Mesenteric fat pad (tissue), 1 donor: ENCODE data around the gene LCNL1. TPM values are rescaled to one million over a fixed set of nuclear protein-coding genes. Genes with fewer than 3 reads are reported as not detected.

Source experiments
- DNase-seq: peaks from one replicate; pipeline ENCODE4 v3.0.0-alpha.2; 2020; ENCODE audit warnings: low spot score
- total RNA-seq: library from RNA; stranded (reverse); fragmentation: NEBNext Ultra II Directional; extraction: Animal tissue kit (Norgen Biotek cat#: 25700); gene quantifications from one replicate; pipeline ENCODE4 v1.2.1, GENCODE V29; 2021
- donor health status: DM: yes; HTN: yes; CAD: no.

The LCNL1 gene
- total RNA-seq, 1 donor from 2014 or later: 0.71 TPM

DNA sequence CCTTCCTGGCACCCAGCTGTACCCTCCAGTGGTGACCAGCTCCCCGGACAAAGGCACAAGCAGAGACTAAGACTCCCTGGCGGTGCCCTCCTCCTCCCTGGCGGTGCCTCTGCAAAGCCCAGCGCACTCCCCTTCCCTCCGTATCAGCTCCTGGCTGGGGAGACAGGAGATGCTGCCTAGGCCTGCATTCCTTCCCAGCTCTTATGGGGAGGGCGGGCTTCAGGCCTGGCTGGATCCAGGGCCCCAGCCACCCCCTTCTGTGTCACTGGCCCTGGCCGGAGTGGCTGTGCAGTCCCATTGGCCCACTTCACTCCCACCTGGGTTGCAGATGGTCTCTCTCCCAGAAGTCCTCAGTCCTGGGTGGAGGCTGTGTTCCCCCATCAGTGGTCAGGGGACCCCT is 24.3 kb upstream of the LCNL1 start:
- DNase-seq: no peak

DNA sequence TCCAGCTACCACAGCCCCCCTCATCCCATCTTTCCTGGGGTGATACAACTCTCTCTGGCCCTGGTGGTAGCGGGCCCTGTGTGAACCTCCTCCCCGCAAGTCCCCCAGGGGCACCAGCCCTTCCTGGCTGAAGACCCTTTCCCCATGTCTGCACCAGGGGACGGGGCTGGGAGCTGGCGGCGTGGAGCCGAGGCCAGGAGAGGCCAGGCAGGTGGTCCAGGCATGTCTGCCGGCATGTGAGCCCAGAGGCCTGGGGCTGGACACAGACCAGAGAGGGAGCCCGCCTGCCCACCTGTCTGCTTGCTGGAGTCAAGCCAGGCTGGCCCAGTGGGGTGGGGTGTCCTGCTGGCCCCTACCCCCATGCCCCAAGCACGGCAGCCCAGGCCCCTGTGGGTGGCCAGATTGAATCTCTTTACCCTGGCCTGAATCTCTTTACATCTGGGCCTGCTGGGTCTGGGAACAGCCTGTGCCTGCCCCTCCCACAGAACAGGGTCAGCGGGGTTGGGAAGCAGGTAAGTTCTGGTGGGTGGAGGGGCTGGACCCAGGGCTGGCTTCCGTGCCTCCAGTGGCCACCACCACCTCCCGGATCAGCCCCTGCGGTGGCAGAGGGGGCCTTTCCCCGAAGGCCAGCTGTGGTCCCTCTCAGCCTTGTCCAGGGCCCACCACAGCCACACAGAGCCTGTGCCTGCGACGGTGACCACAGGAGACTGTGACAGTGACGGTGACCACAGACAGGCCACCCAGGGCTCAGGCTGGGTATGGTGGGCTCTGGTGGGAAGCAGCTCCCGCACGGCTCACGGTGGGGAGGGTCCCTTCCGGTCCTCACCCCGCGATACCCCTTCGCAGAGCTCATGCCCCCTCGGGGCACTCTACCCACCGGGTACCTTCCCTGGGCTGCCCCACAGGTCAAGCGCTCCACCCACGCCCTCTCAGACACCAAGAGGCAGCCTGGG is 23.6 kb upstream of the LCNL1 start:
- DNase-seq: no peak

DNA sequence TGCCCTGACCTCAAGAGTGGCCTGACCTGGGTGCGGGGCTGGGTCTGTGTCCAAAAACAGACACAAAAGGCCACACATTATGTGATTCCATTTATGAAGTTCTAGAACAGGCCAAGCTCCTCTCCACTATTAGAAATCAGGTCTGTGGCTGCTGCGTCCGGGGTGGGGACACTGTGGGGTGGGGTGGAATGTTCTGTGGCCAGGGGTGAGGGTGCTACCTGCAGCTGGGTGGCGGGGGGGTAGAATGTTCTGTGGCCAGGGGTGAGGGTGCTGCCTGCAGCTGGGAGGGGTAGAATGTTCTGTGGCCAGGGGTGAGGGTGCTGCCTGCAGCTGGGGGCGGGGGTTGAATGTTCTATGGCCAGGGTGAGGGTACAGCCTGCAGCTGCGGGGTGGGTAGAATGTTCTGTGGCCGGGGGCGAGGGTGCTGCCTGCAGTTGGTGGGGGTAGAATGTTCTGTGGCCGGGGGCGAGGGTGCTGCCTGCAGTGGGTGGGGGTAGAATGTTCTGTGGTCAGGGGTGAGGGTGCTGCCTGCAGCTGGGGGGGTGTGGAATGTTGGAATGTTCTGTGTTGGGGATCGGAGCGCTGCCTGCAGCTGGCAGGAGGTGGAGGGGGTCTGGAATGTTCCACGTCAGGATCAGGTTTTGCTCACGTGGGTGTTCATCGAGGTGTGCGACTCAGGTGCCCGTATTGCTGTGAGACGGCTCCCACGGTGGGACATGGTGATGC is 22.4 kb upstream of the LCNL1 start:
- DNase-seq: no peak

DNA sequence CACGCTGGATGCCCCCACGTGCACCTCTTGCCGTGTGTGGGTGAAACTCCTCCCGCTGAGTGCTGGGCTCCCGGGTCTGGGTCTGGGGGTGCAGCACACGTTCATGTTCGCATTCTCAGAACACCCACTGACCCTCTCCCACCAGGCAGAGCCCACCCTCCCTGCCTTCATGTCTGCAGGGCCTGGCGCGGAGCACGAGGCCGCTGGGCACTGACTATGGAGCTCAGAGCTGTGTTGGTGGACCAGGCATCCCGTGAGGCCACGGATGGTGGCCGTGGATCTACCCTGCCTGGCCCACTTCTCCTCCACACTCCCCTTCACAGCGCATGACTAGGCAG is 21.9 kb upstream of the LCNL1 start:
- DNase-seq: no peak

DNA sequence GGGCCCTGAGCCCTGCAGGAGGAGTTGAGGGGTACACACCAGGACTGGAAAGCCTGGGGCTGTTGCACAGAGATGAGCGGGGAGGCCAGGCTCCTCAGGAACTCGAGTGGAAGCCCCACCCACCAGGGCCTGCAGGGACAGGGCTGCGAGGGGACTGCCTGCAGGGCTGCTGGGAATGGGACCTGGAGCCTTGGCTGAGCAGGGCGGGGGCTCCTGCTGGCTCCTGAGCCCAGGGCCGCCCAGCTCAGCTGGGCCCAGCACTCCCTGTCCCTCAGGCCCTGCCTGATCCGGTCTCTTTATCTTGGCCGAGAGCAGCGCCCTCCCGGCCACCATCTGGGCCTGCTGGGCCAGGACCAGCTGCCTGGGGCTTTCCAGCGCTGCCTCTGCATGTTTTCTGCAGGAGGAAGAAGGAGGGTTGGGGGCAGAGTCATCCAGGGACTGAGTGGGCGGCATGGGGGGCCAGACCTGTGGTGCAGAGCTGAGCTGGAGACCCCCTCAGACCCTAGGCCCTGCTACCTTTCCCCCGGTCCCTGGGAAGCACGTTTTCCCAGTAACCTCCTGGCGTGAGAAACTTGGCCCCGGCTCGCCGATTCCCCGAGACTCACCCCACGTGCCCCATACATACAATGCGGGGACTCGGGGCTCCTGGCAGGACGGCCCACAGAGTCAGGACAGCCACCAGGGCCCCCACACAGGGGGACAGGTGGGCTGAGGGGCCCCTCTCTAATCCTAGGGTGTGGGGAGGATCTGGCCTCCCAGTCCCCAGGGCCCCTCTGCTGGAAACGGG is 21.3 kb upstream of the LCNL1 start:
- no peak for DNase-seq

DNA sequence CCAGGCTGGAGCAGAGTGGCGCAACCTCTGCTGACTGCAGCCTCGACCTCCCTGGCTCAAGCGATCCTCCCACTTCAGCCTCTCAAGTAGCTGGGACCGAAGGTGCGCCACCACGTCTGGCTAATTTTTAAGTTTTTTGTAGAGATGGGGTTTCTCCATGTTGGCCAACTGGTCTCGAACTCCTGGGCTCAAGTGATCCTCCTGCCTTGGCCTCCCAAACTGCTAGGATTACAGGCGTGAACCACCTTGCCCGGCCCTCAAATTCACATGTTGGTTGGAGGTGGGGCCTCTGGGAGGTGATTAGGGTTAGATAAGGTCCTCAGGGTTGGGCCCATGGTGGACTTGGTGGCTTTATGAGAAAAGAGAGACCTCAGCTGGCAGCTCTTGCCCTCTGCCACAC is 20.6 kb upstream of the LCNL1 start:
- DNase-seq: no peak

DNA sequence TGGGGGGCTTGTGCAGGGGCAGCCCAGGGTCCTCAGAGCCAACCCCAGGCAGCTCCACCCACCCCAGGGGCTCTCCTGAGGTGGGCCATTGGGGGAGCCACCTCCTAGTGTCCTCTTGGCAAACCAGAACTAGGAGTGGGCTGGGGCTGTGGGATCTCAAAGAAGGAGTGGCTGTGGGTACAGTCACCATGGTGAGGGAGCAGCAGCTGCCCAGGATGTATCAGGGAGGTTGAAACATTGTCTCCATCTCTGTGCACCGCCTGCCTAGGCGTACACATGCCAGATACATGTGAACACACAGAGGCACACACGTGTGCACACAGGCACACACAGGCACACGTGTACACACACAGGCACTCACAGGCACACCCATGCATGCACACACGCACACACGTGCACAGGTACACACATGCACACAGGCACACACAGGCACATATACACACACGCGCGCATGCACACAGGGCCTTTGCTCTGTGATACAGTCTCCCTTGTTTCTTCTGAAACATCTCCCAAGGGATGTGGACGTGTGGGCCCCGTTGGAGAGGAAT is 20.0 kb upstream of the LCNL1 start:
- no peak for DNase-seq

DNA sequence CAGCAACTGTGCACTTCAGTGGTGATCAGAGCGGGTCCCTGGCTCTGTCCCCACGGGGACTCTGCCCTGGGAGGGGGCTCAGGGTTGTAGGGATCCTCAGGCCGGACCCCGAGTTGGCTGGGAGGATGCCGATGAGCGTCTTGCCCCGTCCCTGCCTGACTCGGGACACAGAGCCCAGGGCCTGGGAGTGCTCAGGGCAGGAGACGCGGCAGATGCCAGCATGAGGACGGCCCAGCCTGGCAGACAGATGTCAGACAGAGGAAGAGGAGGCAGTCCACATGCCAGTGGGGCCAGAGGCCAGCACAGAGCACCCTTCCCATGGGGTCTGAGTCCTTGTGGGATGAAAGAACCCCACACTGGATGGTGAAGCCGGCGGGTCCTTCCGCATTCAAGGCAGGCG is 19.5 kb upstream of the LCNL1 start:
- DNase-seq: no peak

DNA sequence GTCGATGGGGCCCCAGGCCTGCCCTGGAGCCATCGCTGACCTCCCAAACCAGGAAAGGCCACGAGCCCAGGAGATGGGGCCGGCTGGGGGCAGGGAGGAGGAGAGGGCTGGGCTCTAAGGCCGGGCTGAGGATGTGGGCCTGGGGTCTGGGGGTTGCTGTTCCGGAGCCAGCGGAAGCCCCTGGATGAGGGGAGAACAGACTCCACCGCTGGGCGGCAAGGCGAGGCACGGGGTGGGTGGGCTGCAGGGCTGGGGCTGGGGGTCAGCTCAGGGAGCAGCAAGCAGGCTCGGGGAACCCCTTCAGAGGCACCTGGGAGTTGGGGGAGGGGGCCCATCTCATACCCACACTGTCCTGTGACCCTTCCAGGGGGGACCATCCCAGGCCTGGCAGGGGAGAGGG is 19.0 kb upstream of the LCNL1 start:
- DNase-seq: no peak

DNA sequence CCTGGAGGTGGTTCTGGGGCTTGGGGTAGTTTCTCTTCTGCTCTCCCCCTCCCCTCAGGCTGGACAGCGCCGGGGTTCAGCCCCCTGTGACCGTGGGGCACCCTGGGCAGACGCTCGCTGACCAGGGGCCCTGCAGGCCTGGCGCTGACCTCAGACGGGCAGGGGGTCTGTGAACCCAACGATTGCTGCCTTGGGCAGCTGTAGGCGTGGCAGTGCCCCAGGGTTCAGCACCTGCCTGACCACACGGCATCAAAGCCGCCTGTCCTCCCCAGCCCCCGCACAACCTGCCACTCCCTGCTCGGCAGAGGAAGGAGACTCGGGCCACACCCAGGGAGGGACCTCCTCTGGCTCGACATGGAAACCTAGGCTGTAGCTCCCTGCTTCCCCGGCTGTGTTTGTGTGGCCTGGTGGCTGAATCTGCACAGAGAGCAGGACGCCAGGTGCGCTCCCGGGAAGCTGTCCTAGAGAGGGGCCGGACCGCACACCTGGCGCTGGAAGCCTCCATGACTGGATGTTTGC is 18.6 kb upstream of the LCNL1 start:
- no peak for DNase-seq

DNA sequence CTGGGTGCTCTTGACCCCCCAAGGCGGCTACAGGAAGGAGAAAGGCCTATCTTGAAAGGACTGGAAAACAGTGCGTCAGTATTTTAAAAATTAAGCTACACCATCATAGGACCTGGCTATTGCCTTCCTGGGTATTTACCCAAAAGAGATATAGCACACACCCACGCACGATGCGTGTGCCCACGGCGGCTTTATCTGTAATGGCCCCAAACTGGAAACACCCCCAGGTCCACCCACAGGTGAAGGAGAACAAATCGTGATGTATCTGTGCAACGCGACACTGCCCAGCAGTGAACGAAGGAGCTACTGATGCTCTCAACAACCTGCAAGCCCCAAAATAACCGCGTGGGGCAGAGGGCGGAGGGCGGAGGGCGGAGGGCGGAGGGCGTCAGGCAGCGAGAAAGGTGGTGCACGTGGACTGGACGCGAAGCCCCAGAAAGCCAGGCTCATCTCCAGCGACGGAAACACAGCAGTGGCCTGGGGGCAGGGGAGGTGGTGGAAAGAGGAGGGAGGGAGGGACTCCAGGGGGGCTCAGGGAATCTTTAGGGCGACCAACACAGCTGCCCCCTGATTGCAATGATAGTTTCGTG is 17.9 kb upstream of the LCNL1 start:
- no peak for DNase-seq

DNA sequence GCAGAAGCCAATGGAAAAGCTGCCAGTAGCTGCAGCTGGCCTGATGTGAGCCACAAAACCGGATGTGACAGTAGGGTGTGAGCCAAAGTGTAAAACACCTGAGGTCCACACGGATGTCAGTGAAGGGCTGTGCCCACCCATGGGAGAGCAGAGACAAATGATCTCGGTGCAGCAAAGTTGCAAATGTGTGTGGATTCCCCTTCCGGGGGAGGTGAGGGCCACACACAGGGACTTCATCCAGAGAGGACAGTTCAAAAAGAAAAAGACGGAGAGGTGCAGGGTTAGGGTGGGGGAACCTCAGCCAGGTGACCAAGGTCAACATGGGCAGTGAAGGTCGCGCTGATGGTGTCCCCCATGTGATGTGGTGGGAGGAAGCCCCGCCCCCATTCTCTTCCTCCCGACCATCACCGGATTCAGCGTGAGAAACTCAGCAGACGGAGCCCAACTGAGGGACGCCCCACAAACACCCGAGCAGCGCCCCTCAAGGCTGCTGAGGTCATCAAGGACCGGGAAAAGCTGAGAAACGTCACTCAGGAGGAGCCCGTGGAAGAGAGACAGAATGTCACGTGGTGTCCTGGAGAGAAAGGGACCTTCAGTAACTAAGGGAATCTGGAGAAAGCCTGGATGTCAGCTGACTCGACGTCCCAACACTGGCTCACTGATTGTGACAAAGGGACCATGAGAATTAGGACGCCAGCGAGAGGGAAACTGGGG is 16.9 kb upstream of the LCNL1 start:
- DNase-seq: no peak

DNA sequence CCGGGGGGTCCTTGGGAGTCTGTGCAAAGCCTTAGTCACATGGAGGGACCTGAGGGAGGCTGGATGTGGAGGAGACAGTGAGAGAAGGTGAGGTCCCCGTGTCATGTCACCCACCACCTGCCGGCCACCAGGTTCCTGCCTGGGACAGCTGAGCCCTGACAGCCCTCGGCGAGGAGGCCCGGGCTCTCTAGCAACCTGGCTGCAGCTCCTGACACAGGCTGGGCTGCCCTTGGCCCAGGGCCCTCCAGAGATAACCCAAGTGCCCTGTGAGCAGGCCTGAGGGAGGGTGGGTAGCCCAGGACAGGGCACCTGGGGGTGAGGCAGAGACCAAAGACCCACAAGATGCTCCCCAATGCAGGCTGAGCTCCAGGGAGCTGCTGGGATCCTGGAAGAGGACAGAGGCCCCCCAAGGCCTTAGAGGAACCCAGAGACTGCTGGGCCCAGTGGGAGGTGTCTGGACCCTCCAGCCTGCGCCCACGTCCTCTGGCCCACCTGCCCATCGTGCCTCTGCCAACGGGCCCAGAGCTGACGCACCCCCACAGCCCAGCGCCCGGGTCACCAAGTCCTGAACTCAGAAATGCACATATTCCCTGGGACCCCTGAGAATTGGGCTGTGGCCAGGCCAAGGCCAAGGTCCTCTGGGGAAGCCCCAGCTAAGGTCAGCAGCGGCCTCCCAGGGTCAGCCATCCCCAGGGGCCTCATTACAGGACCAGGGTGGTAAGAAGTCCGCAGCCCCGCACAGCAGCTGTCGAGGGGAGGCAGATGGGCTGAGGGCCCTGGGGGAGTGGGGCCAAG is 14.3 kb upstream of the LCNL1 start:
- DNase-seq: no peak

DNA sequence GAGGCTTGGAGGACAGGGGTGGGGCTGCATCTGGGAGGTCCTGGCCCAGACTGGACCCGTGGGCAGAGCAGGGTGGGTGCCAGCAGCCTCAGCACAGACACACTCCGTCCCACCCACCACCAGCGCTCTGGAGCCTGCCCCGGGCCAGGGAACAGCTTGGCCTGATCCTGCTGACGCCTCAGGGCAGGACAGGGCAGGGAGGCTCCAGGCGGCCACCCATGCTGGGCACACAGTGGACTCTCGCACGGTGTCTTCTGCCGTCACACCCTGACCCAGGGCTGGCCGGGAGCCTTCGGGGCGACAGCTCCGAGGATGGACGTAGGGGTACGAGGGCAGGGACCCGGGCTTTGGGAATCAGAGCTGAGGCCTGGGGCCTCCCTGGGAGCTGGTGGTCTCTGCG is 13.6 kb upstream of the LCNL1 start:
- no peak for DNase-seq

DNA sequence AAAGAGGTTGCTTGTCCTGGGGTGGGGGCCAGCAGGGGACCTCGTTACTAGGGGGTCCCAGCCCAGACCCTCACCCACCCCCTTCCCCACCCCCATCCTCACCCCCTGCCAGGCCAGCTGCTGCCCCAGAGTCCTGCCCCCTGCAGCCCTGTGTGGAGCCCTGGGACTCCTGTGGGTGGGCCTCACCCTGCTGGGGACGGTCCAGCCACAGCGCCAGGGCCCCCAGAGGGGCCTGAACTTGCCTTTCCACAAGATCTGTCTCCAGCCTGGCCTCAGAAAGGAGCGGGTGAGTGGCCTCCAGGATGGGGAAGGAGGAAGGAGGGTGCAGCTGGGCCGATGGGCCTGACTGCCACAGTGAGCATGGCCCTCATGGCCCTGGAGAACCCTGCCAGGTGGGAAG is 13.0 kb upstream of the LCNL1 start:
- DNase-seq: no peak

DNA sequence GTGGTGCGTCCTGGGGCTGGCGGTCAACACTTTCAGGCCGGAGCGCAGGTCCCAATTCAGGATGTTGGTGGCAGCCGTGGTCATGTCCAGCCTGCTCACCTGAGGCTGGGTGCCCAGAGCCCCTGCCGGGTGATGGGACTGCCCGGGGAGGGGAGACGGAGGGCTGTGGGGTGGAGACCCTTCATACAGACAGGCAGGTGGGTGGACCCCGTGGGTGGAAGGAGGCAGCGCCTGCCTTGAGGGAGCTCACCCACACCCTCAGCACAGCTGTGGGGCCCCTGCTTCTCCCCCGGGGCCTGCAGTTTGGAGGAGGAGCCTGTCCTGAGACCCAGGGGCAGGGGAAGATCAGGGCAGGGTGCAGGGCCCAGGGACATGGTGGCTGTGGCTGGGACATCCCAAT is 12.4 kb upstream of the LCNL1 start:
- DNase-seq: no peak

DNA sequence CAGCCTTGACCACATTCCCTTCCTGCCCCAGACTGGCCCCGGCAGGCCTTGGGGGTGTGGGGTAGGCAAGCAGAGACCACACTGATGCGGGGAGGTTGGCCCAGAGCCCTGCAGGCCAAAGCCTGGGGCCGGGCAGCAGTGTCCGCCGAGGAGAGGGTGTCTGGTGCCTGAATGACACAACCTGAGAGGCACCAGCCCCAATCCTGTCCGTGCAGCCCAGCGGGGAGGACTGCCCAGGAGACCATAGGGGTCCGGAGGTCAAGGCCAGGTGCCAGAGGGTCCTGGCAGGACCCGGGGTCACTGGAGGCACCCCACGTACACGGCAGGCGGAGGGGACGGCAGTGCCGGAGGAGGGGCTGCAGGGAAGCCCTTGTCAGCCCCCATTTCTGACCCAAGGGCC is 11.0 kb upstream of the LCNL1 start:
- no peak for DNase-seq

DNA sequence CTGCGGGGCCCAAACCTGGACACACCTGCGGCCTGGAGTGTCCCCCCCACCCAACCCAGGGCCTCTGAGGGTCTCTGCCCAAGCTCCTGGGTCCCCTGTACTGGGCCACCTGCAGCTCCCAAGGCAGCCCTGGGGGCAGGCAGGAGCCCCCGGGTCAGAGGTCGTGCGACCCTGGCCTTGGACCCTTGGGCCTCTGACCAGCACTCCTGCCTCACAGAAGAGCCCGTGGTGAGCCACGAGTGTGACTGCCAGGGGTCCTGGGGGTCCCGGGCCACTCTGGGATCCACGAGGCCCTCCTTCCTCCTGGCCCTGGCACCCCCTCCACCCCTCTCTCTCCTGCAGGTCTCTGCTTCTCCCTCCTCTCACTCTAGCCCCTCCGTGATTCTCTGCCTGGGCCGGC is 10.5 kb upstream of the LCNL1 start:
- DNase-seq: no peak

DNA sequence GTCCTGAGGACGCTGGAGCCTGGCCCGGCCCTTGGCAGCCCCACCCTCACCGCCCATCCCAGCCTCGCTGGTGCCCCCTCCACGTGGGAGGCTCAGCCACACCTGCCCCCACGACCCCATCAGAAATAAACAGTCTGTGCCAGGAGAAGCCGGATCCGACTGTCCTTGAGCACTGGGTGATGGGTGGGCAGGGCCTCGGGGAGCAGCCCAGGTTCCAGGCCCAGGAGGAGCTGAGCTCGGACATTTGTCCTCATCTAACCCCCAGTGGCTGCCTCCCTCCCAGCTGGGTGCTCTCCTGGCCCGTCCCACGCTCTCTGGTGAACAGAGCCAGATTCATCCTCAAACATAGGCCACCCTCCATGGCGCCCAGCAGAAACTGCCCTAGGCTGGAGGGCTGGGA is 10.1 kb upstream of the LCNL1 start:
- no peak for DNase-seq
